ENCODE data around the gene CD7.

GRCh38 chr17:82327757-82328140, 10.3 kb upstream of the CD7 start:
- no peak for TF ChIP-seq CTCF (IDR thresholded peaks at IDR 0.05; ENCODE audit: extremely low read depth in 1 of 2, insufficient read depth in 1 of 2, low read depth in 1 of 2, low read length in 2 of 2)
- no peak for TF ChIP-seq MAX (IDR thresholded peaks at IDR 0.05; ENCODE audit: insufficient read depth, insufficient read length)
- no peak for TF ChIP-seq GATA2 (IDR thresholded peaks at IDR 0.05; ENCODE audit: insufficient read depth, insufficient read length, low read depth, low read length)
- no peak for TF ChIP-seq POLR2AphosphoS5 (IDR thresholded peaks at IDR 0.05; ENCODE audit: insufficient read depth, low read depth, low read length)
- TF ChIP-seq EZH2 (IDR thresholded peaks at IDR 0.05; ENCODE audit: borderline replicate concordance, low read depth, low read length, severe bottlenecking): no peak
- TF ChIP-seq POLR2A (IDR thresholded peaks at IDR 0.05; ENCODE audit: low read depth, low read length): no peak
- no peak for TF ChIP-seq MYC (IDR thresholded peaks at IDR 0.05; ENCODE audit: low read depth, low read length)

All from endothelial cell of umbilical vein (primary cell).